Endodermal cell (in vitro differentiated cells): ENCODE data around the gene VWA8. TPM values are rescaled to one million over a fixed set of nuclear protein-coding genes. Genes with fewer than 3 reads are reported as not detected.
"Not testable (repeated sequence)": the region's sequence is repeated elsewhere in the genome, so short reads cannot be mapped to it uniquely, and the experiment has no call there.

ENCODE experiments used
- DNase-seq: peaks from one replicate; pipeline ENCODE4 v3.0.0-alpha.2; 2017
- H3K27ac ChIP-seq: 2 replicates; pipeline ENCODE4 v1.5.1; 2013; ENCODE audit warnings: mild to moderate bottlenecking, low read depth, low read length, moderate library complexity
- H3K27me3 ChIP-seq: 2 replicates; pipeline ENCODE4 v1.6.1; 2013; ENCODE audit warnings: mild to moderate bottlenecking, low read length, moderate library complexity; ENCODE audit not compliant: insufficient read depth, control insufficient read depth, poor library complexity, severe bottlenecking
- H3K36me3 ChIP-seq: 2 replicates; pipeline ENCODE4 v1.7.0; 2013; ENCODE audit warnings: mild to moderate bottlenecking, low read length, moderate library complexity; ENCODE audit not compliant: control insufficient read depth, insufficient read depth
- H3K4me1 ChIP-seq: one replicate; pipeline ENCODE4 v1.7.0; 2013; ENCODE audit warnings: low read length; ENCODE audit not compliant: control insufficient read depth, insufficient read depth
- H3K4me3 ChIP-seq: 2 replicates; pipeline ENCODE4 v1.5.1; 2013; ENCODE audit warnings: mild to moderate bottlenecking, low read length, moderate library complexity
- H3K9ac ChIP-seq: 2 replicates; pipeline ENCODE4 v1.6.1; 2013; ENCODE audit warnings: mild to moderate bottlenecking, low read length, moderate library complexity; ENCODE audit not compliant: poor library complexity, severe bottlenecking; ENCODE audit errors: extremely low read depth
- H3K9me3 ChIP-seq: 2 replicates; pipeline ENCODE4 v1.6.1; 2013; ENCODE audit warnings: mild to moderate bottlenecking, low read length, moderate library complexity; ENCODE audit not compliant: control insufficient read depth
- H3K27ac Mint-ChIP-seq: 2 replicates; pipeline ENCODE4 v1.8.0; 2020; ENCODE audit warnings: mixed read lengths
- H3K27me3 Mint-ChIP-seq: 2 replicates; pipeline ENCODE4 v1.8.0; 2021; ENCODE audit warnings: mild to moderate bottlenecking, mixed read lengths; ENCODE audit not compliant: insufficient read depth
- H3K36me3 Mint-ChIP-seq: 2 replicates; pipeline ENCODE4 v1.8.0; 2020; ENCODE audit warnings: low read depth, mixed read lengths
- H3K4me1 Mint-ChIP-seq: 2 replicates; pipeline ENCODE4 v1.8.0; 2020; ENCODE audit warnings: mixed read lengths
- H3K4me3 Mint-ChIP-seq: 2 replicates; pipeline ENCODE4 v1.8.0; 2020; ENCODE audit warnings: mild to moderate bottlenecking, moderate library complexity, mixed read lengths
- H3K9me3 Mint-ChIP-seq: 2 replicates; pipeline ENCODE4 v1.8.0; 2020; ENCODE audit warnings: mild to moderate bottlenecking, mixed read lengths
- WGBS, 2 experiments: methylation state at CpG; one replicate each; pipeline versions ENCODE4 v1.1.5 to v1.1.7; 2013; ENCODE audit warnings: missing lambda C conversion rate in 2 of 2, mixed read lengths in 1 of 2; ENCODE audit not compliant: insufficient coverage in 1 of 2, insufficient read length in 1 of 2; 5-methylcytosine and 5-hydroxymethylcytosine counted together
- total RNA-seq, 2 donors: library from RNA; stranded (reverse); fragmentation: NEBNext Ultra II Directional in 1 of 2; extraction: Animal tissue kit (Norgen Biotek cat#: 25700) in 1 of 2; gene quantifications; 2 replicates in 1 of 2; 3 replicates in 1 of 2; pipeline ENCODE4 v1.2.1, GENCODE V29; 2021
- TF ChIP-seq, protein P1 (sequence below): fragments of 200-600 bp; sonication (generic); conservative IDR thresholded peaks from 2 replicates; pipeline ENCODE4 v1.5.0; 2021; ENCODE audit warnings: antibody characterized with exemption, mild to moderate bottlenecking

The VWA8 gene
- total RNA-seq, 2 donors from 2014 or later: 24.6 to 25.6 TPM

GRCh38 chr13:41541142-41541938 is 419.6 kb downstream of the VWA8 start:
- peaks cover 4% of the 10 kb centered on the region for H3K36me3 Mint-ChIP-seq
- TF ChIP-seq, protein P1, sequence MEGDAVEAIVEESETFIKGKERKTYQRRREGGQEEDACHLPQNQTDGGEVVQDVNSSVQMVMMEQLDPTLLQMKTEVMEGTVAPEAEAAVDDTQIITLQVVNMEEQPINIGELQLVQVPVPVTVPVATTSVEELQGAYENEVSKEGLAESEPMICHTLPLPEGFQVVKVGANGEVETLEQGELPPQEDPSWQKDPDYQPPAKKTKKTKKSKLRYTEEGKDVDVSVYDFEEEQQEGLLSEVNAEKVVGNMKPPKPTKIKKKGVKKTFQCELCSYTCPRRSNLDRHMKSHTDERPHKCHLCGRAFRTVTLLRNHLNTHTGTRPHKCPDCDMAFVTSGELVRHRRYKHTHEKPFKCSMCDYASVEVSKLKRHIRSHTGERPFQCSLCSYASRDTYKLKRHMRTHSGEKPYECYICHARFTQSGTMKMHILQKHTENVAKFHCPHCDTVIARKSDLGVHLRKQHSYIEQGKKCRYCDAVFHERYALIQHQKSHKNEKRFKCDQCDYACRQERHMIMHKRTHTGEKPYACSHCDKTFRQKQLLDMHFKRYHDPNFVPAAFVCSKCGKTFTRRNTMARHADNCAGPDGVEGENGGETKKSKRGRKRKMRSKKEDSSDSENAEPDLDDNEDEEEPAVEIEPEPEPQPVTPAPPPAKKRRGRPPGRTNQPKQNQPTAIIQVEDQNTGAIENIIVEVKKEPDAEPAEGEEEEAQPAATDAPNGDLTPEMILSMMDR: no peak
- H3K27ac ChIP-seq: no peak overlapping the region
- no peak overlapping the region for H3K4me3 Mint-ChIP-seq
- peaks cover 38% of the 10 kb centered on the region for H3K9me3 Mint-ChIP-seq
- H3K27me3 ChIP-seq: no peaks in the 10 kb centered on the region
- peaks cover 7% of the 10 kb centered on the region for H3K27me3 Mint-ChIP-seq
- no peaks in the 10 kb centered on the region for H3K4me1 ChIP-seq
- no peaks in the 10 kb centered on the region for H3K4me1 Mint-ChIP-seq
- H3K36me3 ChIP-seq: no peaks in the 10 kb centered on the region
- no peak overlapping the region for H3K4me3 ChIP-seq
- no peak overlapping the region for H3K9ac ChIP-seq
- H3K27ac Mint-ChIP-seq: no peak overlapping the region
- peaks cover 9% of the 10 kb centered on the region for H3K9me3 ChIP-seq
- DNase-seq: no peak
- WGBS, 2 experiments: 83 to 87% methylated on average over 1 to 9 of the region's 9 CpGs

- H3K4me3 ChIP-seq, H3K36me3 Mint-ChIP-seq, H3K4me1 ChIP-seq, H3K27ac Mint-ChIP-seq, H3K27me3 Mint-ChIP-seq, H3K36me3 ChIP-seq, H3K27me3 ChIP-seq, H3K4me1 Mint-ChIP-seq, H3K4me3 Mint-ChIP-seq, H3K9me3 ChIP-seq, DNase-seq, H3K27ac ChIP-seq, H3K9ac ChIP-seq: not testable (repeated sequence)
- WGBS, 2 experiments: 41 to 73% methylated on average over 7 to 13 of the region's 13 CpGs
- H3K9me3 Mint-ChIP-seq: peaks cover 39% of the 10 kb centered on the region
These were observed 420.7 kb downstream of the VWA8 start for GRCh38 chr13:41540240-41540639.

DNA sequence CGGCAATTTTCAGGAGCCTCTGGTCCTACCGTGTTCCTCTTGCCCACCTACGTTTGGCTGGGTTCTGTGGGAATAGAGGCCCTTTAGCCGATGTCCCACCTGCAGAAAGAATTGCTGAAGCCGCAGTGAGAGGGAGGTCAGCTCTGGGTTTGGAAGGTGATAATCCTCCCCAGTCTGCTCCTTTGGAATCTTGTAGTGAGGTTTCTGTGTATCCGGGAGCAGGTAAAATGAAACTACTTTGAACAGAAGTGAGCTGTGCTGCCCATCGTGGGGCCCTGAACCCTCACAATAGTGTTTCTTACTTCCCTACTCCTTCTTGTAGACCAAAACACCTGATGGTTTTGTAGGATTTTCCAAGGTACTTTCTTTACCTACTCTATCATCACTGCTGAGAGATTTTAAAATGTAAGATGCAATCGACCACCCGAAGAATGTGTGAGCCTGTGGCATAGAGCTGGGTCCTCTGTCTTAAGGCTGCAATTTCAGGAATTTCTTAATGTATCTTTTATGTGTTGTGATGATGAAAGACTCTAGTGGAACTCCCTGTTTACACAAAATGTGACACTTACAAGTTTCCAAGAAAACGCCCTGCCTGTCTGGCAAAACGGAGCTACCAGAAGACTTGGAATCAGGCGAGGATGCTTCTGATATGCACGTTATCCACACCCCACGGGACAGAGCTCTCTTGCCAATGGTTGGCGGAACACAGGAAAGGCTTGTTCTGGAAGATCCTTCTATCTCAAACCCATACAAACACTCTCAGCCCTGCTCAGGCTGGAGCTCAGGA is 427.4 kb downstream of the VWA8 start:
- Mint-ChIP-seq H3K9me3 (peaks cover 2% of the 10 kb centered on the region), H3K27me3 (peaks cover 19% of the 10 kb centered on the region), H3K4me3 (no peak overlapping the region), H3K27ac (no peak overlapping the region), H3K4me1 (peaks cover 2% of the 10 kb centered on the region), H3K36me3 (no peaks in the 10 kb centered on the region)
- Histone ChIP-seq H3K27me3 (no peaks in the 10 kb centered on the region), H3K4me3 (no peak overlapping the region), H3K9me3 (no peaks in the 10 kb centered on the region), H3K9ac (no peak overlapping the region), H3K4me1 (no peaks in the 10 kb centered on the region), H3K36me3 (no peaks in the 10 kb centered on the region), H3K27ac (no peak overlapping the region)
- no peak for DNase-seq
- TF ChIP-seq, protein P1: no peak
- WGBS, 2 experiments: 90 to 95% methylated on average over 11 to 15 of the region's 15 CpGs
